CD4-positive, alpha-beta T cell treated with Interleukin-2 at 100 ng/mL for 4 hours (primary cell): ENCODE data around the gene TF.

ENCODE experiments used
- DNase-seq: peaks from one replicate; pipeline ENCODE4 v3.0.0-alpha.2; 2020; ENCODE audit warnings: low spot score

The TF gene

DNA sequence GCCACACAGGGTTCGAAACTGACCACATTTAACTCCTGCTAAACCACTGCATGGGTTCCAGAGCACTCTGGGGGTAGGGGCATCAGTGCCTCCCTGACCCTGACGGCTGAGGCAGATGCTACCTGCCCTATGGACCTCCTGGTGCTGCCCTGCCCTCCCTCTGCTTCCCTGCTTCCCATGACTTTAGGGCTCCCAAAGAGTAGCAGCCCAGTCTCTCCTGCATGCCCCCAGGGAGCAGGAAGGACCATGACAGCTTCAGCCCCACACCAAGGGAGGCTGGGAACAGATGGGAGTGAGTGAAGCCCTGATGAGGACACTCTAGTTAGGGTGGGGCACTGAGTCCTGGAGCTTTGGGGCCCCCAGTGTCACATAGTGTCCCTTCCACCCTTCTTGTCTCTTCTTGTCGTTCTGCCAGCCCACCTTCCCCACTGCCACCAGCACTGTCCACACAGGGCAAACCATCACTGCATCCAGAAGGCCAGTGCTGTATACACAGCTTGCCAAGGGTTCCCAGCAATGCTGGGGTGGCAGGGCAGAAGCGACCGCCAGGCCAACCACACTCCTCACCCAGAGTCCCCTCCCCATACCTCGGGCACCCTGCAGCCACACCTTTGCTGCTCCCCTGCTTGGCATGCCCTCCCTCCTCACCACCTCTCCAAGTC lies 90.4 kb downstream of the TF start:
- DNase-seq = no peak

DNA sequence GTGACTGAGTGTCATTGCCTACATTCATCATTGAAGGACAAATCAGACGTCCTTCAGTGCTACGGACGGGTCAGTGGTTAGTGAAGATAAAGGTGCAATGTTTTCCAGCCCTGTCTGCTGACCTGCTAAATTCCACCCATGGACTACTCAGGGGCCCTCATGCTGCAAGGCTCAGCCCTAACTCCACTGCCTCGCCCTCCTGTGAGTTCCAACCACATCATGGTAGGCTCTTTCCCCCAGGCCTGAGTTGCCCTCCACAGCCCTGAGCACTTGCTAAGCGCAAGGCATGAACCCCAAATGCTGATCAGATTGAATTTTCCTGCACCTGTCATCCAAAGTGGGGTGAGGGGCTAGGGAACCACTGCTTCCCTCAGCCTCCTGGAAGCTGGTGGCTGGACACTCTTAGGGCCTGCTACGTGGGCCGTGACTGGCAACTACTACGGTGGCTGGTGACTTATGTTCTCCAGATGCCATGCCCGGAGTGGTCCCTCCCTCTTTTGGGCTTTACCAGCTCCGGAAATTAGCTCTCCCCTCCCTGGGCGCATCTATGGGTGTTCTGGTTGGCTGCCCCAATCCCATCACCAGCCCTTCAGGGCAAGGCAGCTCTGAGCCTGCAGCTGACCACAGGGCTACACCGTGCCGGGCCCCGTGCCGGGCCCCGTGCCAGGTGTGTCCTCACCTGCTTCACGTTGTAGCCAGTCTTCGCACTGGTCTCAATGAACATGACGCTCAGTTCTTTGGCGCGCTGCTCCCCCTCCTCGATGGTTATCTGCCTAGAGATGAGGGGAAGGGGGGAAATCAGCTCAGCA lies 91.5 kb downstream of the TF start:
- DNase-seq = no peak

GRCh38 chr3:133838296-133838789 lies 92.2 kb downstream of the TF start:
- DNase-seq = no peak

DNA sequence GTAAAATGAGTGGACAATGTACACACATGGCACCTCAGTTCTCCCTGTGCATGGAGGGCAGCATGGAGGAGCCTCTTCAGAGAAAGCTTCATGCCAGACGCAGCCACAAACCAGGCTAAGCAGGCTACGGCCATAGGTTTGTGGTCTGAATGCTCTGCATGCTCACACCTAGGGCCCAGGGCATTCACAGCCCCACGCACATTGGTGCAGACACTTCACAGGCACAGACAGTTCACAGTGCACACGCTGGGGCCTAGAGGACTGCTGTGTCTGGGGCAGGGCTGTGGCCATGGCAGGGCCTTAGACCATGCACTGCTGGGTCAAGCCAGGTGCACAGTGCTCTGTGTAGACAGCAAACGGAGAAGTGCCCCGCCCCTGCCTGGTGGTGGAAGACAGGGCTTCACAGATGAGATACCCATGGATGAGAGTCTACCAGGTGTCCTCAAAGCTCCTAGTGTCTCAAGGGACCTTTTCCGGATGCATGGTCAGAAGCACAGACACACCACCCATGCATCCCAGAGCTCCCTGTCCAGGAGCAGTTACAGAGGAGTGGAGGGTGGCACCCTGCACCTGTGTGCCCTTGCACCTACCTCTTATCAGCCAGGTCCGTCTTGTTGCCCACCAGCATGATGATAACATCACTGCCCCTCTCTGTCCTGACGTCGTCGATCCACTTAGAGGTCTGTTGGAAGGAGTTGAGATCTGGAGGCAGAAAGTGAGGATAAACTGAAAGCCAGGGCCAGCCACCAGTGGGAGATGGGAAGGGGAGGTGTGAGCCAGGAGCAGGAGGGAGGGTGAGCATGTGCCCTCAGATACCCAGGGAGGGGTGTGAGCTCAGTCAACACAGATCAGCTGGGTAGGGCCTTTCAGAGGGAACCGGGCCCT lies 93.0 kb downstream of the TF start:
- no peak for DNase-seq

DNA sequence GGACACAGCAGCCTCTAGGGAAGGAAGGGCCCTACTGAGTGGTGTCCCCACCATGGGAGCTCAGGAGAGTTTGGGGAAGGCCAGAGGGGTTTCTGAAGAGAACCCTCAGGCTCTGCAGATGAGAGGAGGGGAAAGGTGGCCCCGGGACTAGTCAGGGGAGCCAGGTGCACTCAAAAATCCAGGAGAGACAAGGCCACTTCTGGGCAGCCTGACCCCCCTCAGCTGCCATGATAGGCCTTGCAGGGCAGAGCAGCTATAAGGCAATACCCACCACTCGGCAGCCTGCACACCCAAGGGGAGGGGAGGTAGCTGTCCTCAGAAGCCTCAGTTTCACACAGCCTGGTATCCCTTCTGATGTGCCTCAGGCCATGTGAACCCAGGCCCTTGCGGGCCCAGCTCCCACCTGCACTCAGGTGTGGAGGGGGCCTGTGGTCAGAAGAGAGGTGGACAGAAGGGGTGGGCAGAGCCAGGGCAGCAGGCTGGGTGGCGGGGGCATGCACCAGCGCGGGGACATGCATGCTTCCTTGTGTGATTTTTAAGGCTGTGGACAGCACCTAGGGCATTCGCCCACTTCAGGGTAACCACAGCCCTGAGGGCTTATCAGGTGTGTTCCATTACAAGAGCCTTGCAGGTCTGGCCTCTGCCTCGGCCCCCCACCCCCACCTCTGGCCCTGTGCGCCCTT lies 94.0 kb downstream of the TF start:
- DNase-seq = no peak

DNA sequence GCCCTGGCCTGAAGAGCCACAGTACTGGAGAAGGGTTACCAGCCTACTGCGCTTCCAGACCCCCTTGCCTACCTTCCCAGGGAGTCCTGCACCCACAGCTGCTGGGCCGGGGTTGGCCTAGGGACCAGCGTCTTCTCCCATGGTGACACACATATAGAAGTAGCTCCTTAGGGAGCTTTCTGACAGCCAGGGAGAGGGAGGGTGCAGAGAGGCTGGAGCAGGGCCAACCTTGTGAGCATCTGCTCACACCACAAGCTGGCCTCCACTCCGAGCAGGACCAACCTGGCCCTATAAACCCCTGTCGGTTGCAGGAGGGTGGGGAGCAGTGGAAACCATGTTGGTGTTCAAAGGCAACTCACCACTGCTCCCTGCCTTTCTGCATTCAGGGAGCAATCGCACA lies 94.6 kb downstream of the TF start:
- DNase-seq = no peak

GRCh38 chr3:133841196-133841595 lies 95.0 kb downstream of the TF start:
- DNase-seq = no peak

DNA sequence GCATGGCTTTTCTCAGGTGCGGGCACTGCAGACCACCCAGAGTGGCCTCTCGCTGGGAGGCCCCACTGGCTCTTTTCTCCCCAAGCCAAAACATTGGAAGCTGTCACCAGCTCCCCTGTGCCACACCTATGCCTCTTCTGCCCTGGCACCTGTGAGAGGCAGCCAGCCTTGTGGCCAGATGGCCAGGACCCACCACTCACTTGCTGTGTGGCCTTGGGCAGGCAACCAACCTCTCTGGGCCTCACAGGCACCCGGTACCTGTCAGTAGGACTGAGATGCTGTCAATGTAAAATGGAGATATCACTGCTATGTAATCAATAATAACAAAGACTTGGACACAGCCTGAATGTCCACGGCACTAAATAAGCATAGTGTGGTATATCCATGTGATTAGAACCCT lies 96.0 kb downstream of the TF start:
- no peak for DNase-seq

DNA sequence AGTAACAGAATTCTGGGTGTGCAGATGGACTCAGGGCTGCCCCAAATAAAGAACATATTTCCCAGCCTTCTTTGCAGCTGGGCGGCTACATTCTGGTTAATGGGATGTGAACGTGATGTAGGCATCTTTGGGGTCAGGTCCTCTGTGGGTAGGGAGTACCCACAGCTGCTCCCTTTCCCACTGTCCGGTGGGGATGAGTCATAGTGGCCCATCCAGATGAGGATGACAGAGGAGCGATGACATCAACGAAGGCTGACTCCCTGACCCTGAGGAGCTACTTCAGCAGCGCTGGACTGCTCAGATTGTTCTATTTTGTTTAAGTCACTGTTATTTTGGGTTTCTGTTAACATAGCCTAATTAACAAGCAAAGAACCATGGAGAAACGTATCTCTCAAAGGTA lies 97.4 kb downstream of the TF start:
- DNase-seq = no peak

GRCh38 chr3:133845127-133845526 lies 98.9 kb downstream of the TF start:
- no peak for DNase-seq
